Astrocyte (in vitro differentiated cells and primary cell): ENCODE results near the gene ZNF20.
"Not testable (repeated sequence)": the region's sequence is repeated elsewhere in the genome, so short reads cannot be mapped to it uniquely, and the experiment has no call there.

Experiments
- CTCF ChIP-seq: IDR thresholded peaks from 2 replicates; pipeline ENCODE4 v1.5.1; 2011; ENCODE audit warnings: low read depth, mild to moderate bottlenecking, inconsistent platforms, low read length, moderate library complexity; ENCODE audit not compliant: insufficient read depth
- EZH2 ChIP-seq: IDR thresholded peaks from 2 replicates; pipeline ENCODE4 v1.6.1; 2012; ENCODE audit warnings: mild to moderate bottlenecking, low read length, inconsistent platforms; ENCODE audit not compliant: insufficient read depth

DNA sequence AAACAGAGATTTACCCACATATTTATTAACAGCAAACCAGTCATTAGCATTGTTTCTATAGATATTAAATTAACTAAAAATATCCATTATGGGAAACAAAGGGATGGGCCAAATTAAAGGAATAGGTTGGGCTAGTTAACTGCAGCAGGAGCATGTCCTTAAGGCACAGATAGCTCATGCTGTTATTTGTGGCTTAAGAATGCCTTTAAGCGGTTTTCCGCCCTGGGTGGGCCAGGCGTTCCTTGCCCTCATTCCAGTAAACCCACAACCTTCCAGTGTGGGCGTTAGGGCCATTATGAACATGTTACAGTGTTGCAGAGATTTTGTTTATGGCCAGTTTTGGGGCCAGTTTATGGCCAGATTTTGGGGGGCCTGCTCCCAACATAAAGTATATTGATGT is 36.2 kb downstream of the ZNF20 start:
- not testable (repeated sequence) for TF ChIP-seq CTCF, EZH2
